ENCODE data around the gene CYB5A.
A peak's percentile ranks its signal among the peaks of the same experiment; 100 is the strongest.
"Not testable (repeated sequence)": the region's sequence is repeated elsewhere in the genome, so short reads cannot be mapped to it uniquely, and the experiment has no call there.

Gene CYB5A

GRCh38 chr18:74291771-74292540 is at the start of gene CYB5A:
TSS of gene CYB5A (minus strand) at chr18:74291963. CDS start at chr18:74291875, 88 bp downstream.
- DNase-seq, result peak; percentile 89 to 90

DNA sequence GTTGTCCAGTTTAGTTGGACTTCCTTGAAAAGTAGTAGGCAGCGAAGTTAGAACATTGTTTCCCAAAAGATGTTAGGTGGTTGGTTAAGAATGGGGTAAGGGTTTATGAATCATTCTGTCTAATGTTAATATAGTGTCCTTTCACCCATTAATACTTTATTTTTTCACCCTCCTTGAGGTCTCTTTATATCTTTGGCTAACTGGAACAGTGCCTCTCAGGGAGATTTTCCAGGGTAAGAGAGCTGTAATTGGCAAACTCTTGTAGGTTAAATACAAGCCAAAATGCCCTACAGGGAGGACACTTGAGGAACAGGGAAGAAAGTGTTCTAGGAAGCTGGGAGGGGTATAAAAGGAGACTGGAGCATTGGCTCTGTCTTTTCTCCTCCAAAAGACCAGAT is 46.1 kb upstream of the CYB5A start:
- DNase-seq, result no peak

DNA sequence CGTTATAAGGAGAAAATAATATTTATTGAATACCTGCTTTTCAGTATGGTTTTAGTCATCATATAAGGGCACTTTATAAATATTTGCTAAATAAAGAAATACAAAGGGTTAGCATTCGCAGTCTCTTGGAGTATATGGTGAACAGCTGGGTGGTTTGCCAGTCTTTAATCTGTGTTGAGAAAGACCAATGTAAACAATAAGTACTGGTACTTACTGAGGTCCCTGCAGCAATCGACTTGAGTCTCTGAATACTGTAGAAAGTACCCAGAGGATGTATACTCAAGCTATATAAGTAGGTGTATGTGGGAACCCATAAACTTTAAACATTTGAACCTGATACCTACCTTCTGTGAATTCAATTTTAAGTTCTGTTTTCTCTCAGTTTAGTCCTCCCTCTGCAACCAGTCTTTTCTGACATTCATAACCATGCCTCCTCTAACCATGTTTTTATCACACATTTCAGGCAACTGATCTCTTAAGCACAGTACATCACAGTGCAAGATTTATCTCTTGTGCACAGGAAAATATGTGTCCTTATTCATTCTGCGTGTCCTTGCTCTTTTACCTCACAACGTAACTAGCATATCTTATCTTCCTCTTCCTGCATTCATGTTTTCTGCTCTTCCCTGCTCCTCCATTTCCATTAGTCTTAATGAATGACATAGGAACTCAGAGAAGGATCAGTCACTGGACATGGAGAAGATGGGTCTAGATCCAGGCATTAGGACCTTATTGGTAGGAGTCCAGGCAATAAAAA is 45.6 kb upstream of the CYB5A start:
- DNase-seq, result no peak

GRCh38 chr18:74336656-74337055 is 44.9 kb upstream of the CYB5A start:
- DNase-seq, result no peak

DNA sequence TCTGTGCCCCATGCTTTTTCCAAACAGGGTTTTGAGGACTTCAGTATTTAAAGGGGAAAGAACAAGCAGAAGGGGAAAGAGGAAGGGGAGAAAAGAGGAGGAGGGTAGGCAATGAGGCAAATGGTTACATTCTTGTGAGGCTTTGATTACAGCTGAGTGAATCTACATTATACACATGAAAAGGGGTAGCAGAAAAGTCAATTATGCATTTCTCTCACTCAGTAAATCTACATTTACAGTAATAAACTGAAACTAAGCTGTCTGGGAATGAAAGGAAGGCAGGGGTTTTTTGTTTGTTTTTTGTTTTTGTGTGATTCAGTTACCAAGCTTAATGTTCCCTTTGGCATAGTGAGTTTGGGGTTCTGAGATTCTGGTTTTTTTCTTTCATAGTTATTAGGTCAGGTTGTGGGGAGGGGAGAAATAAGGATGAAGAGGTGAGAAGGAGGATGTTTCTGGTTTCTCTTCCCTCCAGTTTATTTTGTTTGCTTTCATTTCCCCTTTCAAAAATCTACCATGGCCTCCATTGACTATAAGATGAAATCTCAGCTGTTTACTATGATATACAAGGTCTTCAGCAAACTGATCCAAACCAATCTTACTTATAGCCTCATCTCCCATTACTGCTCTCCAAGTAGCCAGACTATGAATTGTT is 42.6 kb upstream of the CYB5A start:
- no peak for DNase-seq

DNA sequence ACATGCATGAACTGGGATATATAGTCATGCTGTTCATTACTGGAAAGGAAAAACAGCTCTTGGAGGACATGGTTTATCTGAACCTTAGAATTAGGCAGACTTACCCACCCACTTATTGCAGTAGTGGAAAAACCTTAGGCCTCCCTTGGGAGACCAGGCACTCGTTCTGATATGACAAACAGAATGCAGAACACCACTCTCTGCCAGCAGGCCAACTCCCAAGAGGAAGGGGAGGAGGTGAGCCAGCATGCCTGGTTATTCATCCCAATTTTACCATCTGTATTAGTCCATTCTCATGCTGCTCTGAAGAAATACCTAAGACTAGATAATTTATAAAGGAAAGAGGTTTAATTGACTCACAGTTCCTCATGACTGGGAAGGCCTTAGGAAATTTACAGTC is 41.3 kb upstream of the CYB5A start:
- DNase-seq, result no peak

GRCh38 chr18:74331404-74331803 is 39.6 kb upstream of the CYB5A start:
- DNase-seq, result no peak

- DNase-seq, result no peak
Observed at GRCh38 chr18:74329688-74330205, 38.0 kb upstream of the CYB5A start.

GRCh38 chr18:74328206-74328605 is 36.4 kb upstream of the CYB5A start:
- no peak for DNase-seq

DNA sequence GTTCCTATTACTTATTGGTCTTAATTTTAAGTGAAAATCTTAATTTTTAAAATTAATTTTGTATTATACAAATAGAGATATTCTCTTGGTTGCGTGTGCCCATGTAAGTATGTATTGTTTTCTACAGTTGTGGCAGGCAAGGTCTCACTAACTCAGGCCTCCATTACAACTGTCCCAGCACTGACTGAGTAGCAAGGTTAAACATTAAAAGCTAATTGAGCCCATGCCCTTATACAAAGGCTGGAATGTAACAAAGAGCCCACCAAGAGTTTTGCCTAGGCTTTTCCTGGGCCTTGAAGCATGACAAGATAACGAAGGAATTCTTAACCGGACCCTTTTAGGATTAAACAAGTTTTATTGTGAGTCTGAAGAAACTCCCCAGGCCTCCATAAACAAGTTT is 35.0 kb upstream of the CYB5A start:
- not testable (repeated sequence) for DNase-seq

- DNase-seq, result no peak
Observed at GRCh38 chr18:74326231-74326630, 34.5 kb upstream of the CYB5A start.

DNA sequence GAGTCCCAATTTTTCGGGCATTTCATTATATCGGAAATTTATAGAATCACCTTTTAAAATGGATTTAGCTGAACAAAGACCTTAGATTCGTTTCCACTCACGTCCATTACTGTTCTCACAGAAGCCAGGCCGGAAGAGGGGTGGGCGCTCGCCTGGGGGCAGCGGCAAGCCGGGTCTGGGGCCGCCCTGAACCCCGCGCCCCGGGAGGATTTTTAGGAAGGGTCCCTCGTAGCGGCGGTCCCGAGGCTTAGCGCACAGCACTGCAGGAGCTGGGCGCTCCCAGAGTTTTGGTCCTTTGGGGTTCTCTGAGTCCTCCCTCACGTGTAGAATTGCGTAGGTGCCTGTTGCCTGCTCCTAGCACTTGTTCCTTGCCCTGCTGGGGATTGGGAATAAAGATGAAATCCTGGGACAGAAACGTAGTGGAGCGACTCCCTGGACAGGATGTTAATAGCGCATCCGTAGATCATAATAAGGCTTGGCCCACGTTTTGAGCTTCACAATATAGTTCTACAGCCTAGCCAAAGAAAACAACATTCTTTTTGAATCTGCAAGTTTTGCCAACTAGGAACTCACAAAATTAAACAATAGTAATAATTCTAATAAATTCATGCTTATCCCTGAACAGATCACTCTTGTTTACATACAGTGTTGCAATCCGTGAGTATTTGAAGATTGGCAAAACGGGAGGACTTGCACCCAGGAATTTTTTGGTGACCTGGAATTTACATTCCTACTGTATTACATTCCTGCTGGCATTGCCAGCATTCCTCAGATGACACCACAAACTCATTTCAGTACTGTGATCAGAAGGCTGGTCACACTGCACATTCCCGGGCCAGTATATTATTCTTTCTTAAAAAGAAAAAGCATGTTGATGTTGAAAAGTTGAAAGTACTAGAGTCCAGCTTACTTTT is 24.8 kb upstream of the CYB5A start:
- no peak for DNase-seq

DNA sequence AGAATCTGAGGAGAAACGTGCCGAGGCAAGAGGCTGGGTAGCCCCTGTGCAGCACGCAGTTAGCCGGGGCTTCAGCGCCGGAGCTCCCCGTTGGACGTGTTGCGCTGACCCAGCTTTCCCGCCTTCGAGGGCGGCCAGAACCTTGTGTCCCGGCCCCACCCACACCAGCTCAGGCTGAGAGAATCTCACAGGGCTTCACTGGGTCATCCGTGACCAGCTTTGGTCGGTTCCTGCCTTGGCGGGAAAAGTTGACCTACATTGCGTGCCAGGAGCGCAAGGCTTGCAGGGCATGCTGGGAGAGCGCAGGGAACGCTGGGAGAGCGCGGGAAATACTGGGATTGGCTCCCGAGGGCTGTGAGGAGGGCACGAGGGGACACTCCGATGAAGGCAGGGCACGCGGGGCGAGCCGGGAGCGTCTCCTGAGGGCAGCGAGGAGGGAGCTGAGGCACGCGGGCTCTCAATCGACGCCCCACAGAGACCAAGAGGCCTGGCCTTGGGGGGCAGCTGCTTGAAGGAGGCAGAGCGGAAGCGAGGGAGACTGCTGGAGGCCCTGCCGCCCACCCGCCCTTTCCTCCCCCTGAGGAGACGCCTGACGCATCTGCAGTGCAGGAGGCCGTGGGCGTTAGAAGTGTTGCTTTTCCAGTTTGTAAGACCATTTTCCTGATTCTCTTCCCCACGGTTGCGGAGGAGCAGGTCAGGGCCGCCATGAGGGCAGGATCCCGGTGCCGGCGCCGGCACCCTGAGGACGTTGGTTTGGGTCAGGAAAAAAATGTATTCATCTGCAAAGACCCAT is 23.9 kb upstream of the CYB5A start, which contains the start of gene C18orf63:
C18orf63 (plus strand) TSS at position 376 of the 793 bp plus-strand sequence. CDS start 2,027 bp downstream, outside the sequence.
- no peak for DNase-seq

GRCh38 chr18:74314759-74315463 is 23.1 kb upstream of the CYB5A start:
- DNase-seq, result no peak

- no peak for DNase-seq
Observed at GRCh38 chr18:74311000-74311399, 19.2 kb upstream of the CYB5A start.

- DNase-seq, result no peak
Observed at GRCh38 chr18:74310411-74310810, 18.6 kb upstream of the CYB5A start.

DNA sequence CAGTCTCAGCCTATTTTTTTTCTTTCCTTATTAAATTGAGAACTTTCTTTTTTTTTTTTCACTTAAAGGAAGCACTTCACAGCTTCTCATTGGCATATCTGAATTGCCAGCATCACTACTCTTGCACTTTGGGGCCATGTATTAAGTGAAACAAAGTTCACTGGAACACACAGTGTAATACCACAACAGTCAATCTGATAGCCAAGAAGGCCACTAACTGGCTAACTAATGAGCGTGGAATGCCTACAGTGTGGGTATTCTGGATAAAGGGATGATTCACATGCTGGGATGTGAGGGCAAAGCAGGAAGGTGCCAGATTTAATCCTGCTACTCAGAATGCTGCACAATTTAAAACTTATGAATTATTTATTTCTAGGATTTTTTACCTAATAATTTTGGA is 12.2 kb upstream of the CYB5A start:
- no peak for DNase-seq

GRCh38 chr18:74303306-74303705 is 11.5 kb upstream of the CYB5A start:
- no peak for DNase-seq

DNA sequence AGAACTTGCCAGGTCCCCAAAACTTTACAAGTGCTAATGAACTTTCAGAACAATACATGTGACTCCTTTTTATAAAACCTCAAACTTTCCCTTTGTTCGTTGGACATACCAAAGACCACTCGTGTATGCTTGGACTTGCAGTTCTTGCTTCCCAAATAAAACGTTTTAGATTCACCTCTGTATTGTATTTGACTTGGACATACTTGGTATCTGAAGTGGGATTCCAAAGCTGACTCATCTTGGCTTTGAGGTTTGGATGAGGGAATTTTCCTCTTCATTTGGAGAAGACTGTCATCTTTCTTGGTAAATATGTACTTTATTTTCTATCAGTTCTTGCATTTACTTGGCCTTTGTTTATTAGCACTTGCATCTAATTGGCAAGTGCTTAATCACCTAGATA is 8.0 kb upstream of the CYB5A start:
- DNase-seq, result no peak

DNA sequence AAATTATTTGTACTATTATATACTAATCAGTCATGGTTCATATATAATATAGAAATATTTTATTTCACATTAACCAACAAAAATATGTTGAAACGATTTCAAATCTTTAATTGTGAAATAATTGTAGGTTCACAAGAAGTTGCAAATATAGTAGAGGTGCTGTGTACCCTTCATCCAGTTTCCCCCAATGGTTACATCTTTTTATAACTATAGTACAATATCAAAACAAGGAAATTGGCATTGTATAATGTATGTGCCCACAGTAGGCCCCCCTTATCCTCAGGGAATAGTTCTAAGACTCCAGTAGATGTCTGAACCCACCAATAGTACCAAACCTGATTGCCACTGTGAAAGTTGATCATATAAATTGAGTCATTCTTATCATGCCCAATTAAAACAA is 7.4 kb upstream of the CYB5A start:
- DNase-seq, result no peak

- DNase-seq, result no peak
Observed at GRCh38 chr18:74294526-74294925, 2.8 kb upstream of the CYB5A start.

Data from NCI-H187 (cell line).